A673 (cell line): ENCODE data around the gene PXDN. TPM values are rescaled to one million over a fixed set of nuclear protein-coding genes. Genes with fewer than 3 reads are reported as not detected.

ENCODE experiments used
- BruUV-seq: library from RNA; stranded (reverse); fragments of 400-500 nt; replicated peaks from 2 replicates; lab custom pipeline; 2021; lab: Mats Ljungman, UMichigan
- CTCF ChIA-PET: fragments of 300-600 bp; sonication (Branson Sonifier 250); formaldehyde crosslinking; loops from one replicate; lab custom pipeline; 2022; ENCODE audit warnings: antibody characterized with exemption; lab: Charles Lee
- POLR2A ChIA-PET: fragments of 300-600 bp; sonication (Branson Sonifier 250); formaldehyde crosslinking; loops from one replicate; lab custom pipeline; 2022; ENCODE audit warnings: antibody characterized with exemption; ENCODE audit not compliant: low non-redundant PET; lab: Charles Lee
- DNase-seq: peaks from one replicate; pipeline ENCODE4 v3.0.0-alpha.2; 2015; ENCODE audit warnings: low spot score
- H3K27ac ChIP-seq: fragments of 200-600 bp; sonication (generic); 2 replicates; pipeline ENCODE4 v1.5.1; 2016; ENCODE audit warnings: mixed run types, low read depth, mild to moderate bottlenecking, mixed read lengths, antibody characterized with exemption, low read length; ENCODE audit not compliant: poor library complexity, severe bottlenecking
- H3K27me3 ChIP-seq: fragments of 200-600 bp; sonication (generic); replicated peaks from 2 replicates; pipeline ENCODE4 v1.6.1; 2017; ENCODE audit warnings: mixed run types, low read depth, mild to moderate bottlenecking, mixed read lengths, antibody characterized with exemption, low read length; ENCODE audit not compliant: insufficient read depth, poor library complexity
- H3K36me3 ChIP-seq: fragments of 200-600 bp; sonication (generic); 2 replicates; pipeline ENCODE4 v1.6.1; 2016; ENCODE audit warnings: mixed run types, mild to moderate bottlenecking, mixed read lengths, antibody characterized with exemption, low read length; ENCODE audit not compliant: insufficient read depth, poor library complexity, severe bottlenecking
- H3K4me1 ChIP-seq: fragments of 200-600 bp; sonication (generic); 2 replicates; pipeline ENCODE4 v1.6.1; 2017; ENCODE audit warnings: mixed run types, mild to moderate bottlenecking, mixed read lengths, antibody characterized with exemption, low read length; ENCODE audit not compliant: insufficient read depth, poor library complexity, severe bottlenecking
- H3K4me3 ChIP-seq: fragments of 200-600 bp; sonication (generic); 2 replicates; pipeline ENCODE4 v1.5.1; 2016; ENCODE audit warnings: low read depth, mixed run types, mild to moderate bottlenecking, mixed read lengths, low read length; ENCODE audit not compliant: poor library complexity, severe bottlenecking
- H3K9me3 ChIP-seq: fragments of 200-600 bp; sonication (generic); 2 replicates; pipeline ENCODE4 v1.6.1; 2016; ENCODE audit warnings: mixed run types, low read depth, mild to moderate bottlenecking, mixed read lengths, antibody characterized with exemption, low read length; ENCODE audit not compliant: poor library complexity, severe bottlenecking
- CTCF ChIP-seq: fragments of 300-800, 200-600 bp; sonication (generic); conservative IDR thresholded peaks from 2 replicates; pipeline ENCODE4 v1.5.1; 2017; ENCODE audit warnings: low read depth, mild to moderate bottlenecking, antibody characterized with exemption, low read length, moderate library complexity, mixed read lengths
- EZH2 ChIP-seq: fragments of 200-600 bp; sonication (generic); IDR thresholded peaks from 2 replicates; pipeline ENCODE4 v1.6.1; 2017; ENCODE audit warnings: borderline replicate concordance, low read depth, mild to moderate bottlenecking, mixed read lengths, antibody characterized with exemption, low read length; ENCODE audit not compliant: poor library complexity, severe bottlenecking
- intact Hi-C: fragments of 100-400 bp; cut with micrococcal nuclease; formaldehyde crosslinking; loops from one replicate; pipeline ENCODE4 v1.10.0; 2022; ENCODE audit not compliant: unreplicated experiment
- total RNA-seq: library from RNA; stranded (reverse); gene quantifications from 2 replicates; pipeline ENCODE4 v1.2.3, GENCODE V29; 2021

The PXDN gene
- total RNA-seq, 1 experiment from 2014 or later = 162 TPM

GRCh38 chr2:1778566-1778965 lies 34.3 kb upstream of the PXDN start:
- no peak for DNase-seq
- Histone ChIP-seq H3K27ac (no peak overlapping the region), H3K4me1 (no peaks in the 10 kb centered on the region), H3K36me3 (no peaks in the 10 kb centered on the region), H3K27me3 (no peaks in the 10 kb centered on the region), H3K4me3 (no peak overlapping the region), H3K9me3 (no peaks in the 10 kb centered on the region)
- ChIA-PET CTCF (no interaction called here), POLR2A (no interaction called here)
- no TSS peak for BruUV-seq
- no peak for TF ChIP-seq EZH2
- no peak for TF ChIP-seq CTCF
- intact Hi-C loops = no loop called here

- TF ChIP-seq CTCF = no peak
- no peak for TF ChIP-seq EZH2
- ChIA-PET POLR2A (no interaction called here), CTCF (no interaction called here)
- H3K36me3 ChIP-seq = no peaks in the 10 kb centered on the region
- no peak overlapping the region for H3K4me3 ChIP-seq
- no peak for DNase-seq
- intact Hi-C loops = no loop called here
- no peak overlapping the region for H3K27ac ChIP-seq
- H3K9me3 ChIP-seq = no peaks in the 10 kb centered on the region
- no TSS peak for BruUV-seq
- no peaks in the 10 kb centered on the region for H3K27me3 ChIP-seq
- H3K4me1 ChIP-seq = no peaks in the 10 kb centered on the region
Observed at GRCh38 chr2:1777781-1778180, 33.5 kb upstream of the PXDN start.

- Histone ChIP-seq H3K36me3 (no peaks in the 10 kb centered on the region), H3K27me3 (no peaks in the 10 kb centered on the region), H3K9me3 (no peaks in the 10 kb centered on the region), H3K27ac (no peak overlapping the region), H3K4me1 (peaks cover 4% of the 10 kb centered on the region), H3K4me3 (no peak overlapping the region)
- DNase-seq = no peak
- CTCF ChIA-PET = no interaction called here
- intact Hi-C loops = no loop called here
- no TSS peak for BruUV-seq
- POLR2A ChIA-PET = no interaction called here
- TF ChIP-seq EZH2 (no peak), CTCF (no peak)
Observed at GRCh38 chr2:1777156-1777555, 32.8 kb upstream of the PXDN start.
